Activated CD8-positive, alpha-beta memory T cell treated with anti-CD3 and anti-CD28 coated beads for 1 hour (primary cell): ENCODE data around the gene UQCR11.

Source experiments
- DNase-seq, 2 donors: peaks; one replicate each; pipeline ENCODE4 v3.0.0-alpha.2; 2020; ENCODE audit warnings: low read depth in 1 of 2; ENCODE audit errors: extremely low read depth in 1 of 2

UQCR11 gene

DNA sequence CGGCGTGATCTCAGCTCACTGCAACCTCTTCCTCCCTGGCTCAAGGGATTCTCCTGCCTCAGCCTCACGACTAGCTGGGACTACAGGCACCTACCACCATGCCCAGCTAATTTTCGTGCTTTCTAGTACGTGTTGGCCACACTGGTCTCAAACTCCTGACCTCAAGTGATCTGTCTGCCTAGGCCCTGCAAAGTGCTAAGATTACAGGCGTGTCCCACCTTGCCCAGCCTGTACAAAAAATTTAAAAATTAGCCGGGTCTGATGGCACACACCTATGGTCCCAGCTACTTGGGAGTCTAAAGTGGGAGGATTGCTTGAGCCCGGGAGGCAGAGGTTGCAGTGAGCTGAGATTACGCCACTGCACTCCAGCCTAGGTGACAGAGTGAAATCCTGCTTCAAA lies 32.5 kb downstream of the UQCR11 start:
- DNase-seq: no peak

- DNase-seq: no peak
Observed at GRCh38 chr19:1571358-1571757, 33.9 kb downstream of the UQCR11 start.

DNA sequence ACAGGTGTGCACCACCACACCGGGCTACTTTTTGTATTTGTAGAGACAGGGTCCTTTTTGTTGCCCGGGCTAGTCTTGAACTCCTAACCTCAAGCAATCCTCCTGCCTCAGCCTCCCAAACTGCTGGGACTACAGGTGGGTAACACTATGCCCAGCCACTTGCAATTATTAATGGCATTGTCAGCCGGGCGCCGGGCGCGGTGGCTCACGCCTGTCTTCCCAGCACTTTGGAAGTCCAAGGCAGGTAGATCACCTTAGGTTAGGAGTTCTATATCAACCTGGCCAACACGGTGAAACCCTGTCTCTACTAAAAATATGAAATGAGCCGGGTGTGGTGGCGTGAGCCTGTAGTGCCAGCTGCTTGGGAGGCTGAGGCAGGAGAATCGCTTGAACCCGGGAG lies 34.4 kb downstream of the UQCR11 start:
- no peak for DNase-seq

- DNase-seq: no peak
Observed at GRCh38 chr19:1569997-1570396, 35.3 kb downstream of the UQCR11 start.

DNA sequence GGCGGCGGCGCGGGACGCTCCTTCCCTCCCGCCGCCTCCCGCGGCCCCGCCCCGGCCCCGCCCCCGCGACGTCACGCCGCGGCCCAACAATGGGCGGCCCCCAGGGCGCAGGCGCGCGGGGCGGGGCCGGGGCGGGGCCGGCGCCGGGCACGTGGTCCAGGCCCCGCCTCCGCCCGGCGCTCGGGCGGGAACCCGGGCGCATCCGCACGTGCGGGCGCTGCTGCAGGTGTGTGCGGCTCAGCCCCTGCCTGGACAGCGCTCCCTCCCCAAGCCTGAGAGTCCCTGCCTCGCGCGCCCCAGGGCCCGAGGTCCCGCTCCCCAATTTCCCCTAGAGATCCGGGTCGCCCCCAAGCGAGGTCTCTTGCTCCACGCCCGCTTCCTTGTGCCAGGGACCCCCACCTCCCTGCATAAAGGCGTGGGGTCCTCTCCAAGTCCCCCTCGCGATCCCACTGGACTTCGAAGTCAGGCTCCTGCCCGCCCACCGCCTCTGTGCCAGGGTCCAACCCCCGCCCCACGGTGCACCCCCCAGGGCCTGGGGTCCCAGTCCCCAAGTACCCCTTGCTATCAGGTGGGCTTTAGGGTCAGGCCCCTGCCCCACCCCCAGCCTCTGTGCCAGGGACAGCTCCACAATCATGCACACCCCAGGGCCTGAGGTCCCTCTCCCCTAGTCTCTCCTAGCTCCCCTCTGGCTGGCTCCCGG lies 36.8 kb downstream of the UQCR11 start, which contains the start of gene MEX3D:
TSS of gene MEX3D (minus strand) at position 6 of the 700 bp plus-strand sequence. CDS start 267 bp downstream, outside the sequence.
- DNase-seq: peak; percentile 36 to 80

GRCh38 chr19:1567848-1568227 lies 37.4 kb downstream of the UQCR11 start:
- DNase-seq: no peak

GRCh38 chr19:1567116-1567847 lies 38.0 kb downstream of the UQCR11 start:
- DNase-seq: no peak

GRCh38 chr19:1566392-1567115 lies 38.7 kb downstream of the UQCR11 start:
- DNase-seq: no peak

- no peak for DNase-seq
Observed at GRCh38 chr19:1563251-1563650, 42.0 kb downstream of the UQCR11 start.

DNA sequence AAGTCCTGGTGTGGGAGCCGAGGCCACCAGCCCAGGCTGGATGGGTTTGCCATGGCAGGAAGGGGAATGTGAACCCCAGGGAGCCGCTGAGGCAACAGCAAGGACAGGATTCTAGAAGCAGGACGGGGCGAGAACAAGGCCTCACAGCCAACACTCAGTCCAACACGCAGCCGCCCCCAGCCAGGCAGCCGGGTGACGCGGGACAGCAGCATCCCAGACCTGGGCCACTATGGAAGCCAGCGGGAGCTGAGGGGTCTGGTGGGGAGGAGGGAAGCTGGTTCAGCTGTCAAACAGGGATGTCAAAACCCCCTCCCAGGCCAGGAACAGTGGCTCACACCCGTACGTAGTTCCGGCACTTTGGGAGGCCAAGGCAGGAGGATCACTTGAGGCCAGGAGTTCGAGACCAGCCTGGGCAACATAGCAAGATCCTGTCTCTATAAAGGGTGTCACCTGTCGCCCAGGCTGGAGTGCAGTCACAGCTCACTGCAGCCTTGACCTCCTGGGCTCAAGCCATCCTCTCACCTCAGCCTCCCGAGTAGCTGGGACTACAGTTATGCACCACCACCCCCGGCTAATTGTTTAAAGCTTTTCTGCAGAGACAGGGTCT lies 43.9 kb downstream of the UQCR11 start:
- no peak for DNase-seq

GRCh38 chr19:1560286-1560882 lies 44.9 kb downstream of the UQCR11 start:
- DNase-seq: no peak

- no peak for DNase-seq
Observed at GRCh38 chr19:1558552-1558951, 46.7 kb downstream of the UQCR11 start.

DNA sequence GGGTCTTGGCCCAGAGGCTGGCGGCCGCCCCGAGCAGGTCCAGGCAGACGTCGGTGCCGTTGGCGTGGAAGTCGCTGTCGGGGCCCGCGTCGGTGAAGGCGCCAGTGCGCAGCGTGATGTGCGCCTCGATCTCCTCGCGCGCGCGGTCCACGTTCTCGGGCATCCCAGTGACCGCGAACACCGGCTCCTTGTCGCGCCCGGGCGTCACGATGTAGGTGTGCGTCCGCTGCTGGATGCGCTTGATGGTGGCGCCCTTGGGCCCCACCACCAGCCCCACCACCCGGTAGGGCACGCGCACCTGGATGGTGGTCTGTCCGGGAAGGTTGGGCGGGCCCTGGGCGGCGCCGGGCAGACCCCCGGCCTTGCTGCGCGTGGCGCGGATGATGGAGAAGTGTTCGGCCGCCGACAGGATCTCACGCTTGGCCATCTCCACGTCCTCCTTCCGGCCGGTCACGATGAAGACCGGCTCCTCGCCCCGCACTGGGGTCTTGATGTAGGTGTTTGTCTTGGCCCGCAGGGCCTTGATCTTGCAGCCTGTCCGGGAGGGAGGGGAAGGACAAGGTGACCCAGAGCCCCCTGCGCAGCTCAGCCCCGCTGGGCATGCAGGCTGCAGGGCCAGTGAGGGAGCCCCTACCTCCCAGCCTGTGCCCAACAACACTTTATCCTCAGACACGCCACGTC lies 48.7 kb downstream of the UQCR11 start:
- DNase-seq: no peak

- no peak for DNase-seq
Observed at GRCh38 chr19:1555487-1556389, 49.5 kb downstream of the UQCR11 start.

DNA sequence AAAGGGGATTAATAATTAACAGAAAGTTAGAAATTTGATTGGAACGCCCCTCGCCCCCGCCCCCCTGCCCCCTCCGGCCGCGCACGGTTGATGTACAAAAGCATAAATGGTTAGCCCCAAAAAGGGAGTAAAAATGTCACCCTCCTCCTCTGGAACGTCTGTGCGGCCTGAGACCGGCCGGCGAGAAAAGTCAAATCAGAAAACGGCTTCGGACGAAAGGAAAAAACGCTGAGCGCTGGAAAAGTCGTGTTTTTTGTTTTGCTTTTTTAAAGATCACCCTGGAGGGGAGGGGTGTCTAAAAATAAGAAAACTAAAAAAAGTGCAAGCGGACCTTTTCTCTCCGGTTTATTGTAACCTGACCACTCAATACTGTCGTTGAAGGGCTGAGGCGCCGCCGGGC lies 50.3 kb downstream of the UQCR11 start:
- DNase-seq: no peak

DNA sequence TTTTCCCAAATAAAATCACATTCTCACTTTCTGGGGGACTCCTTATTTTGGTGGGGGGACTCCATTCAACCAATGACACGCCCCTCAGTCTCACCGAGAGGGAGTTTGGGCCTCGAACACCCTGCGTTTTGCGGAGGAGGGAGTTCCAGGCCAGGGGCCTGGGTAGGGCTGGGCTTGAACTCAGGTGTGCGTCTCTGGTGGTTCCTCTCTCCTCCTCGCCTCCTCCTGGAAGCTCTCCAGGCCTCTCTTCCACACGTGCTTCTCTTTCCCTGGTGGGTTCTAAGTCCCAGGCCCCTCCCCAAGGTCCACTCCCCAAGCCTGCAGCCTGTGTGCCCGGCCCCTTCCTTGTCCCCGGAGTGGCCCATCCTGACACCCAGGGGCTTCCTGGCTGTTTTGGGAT lies 51.8 kb downstream of the UQCR11 start:
- DNase-seq: no peak

DNA sequence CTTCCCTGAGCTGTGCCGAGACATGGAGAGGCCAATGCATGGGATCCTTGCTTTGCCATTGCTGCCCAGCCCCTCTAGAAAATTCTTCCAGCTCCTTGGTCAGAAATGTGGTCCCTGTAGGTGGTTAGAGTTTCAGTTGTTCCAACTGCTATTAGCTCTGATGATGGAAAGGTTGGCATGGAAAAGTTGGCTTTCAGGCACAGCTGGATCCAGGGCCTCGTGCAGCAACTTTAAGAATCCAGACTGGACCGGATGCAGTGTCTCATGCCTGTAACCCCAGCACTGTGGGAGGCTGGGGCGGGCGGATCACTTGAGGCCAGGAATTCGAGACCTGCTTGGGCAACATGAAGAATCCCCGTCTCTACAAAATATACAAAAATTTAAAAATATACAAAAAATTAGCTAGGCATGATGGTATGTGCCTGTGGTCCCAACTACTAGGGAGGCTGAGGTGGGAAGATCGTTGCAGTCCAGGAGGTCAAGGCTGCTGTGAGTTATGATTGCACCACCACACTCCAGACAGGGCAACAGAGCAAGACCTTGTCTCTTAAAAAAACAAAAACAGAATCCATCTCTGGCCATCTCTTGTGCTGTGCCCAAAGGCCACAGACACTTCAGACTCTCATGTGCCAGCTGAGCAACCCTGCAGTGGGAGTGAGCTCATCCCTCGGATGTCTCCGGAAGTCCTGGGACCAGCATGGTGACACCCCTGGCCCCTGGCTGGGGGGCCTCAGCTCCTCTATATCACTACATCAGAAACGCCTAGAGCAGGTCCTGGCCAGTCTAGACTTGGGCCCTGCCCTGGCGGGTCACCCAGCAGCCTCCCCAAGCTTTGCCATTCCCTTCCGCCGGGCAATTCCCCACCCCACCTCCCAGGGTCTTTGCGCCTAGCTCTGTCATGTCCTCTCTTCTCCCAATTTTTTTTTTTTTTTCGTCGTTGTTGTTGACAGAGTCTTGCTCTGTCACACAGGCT lies 53.9 kb downstream of the UQCR11 start:
- no peak for DNase-seq

DNA sequence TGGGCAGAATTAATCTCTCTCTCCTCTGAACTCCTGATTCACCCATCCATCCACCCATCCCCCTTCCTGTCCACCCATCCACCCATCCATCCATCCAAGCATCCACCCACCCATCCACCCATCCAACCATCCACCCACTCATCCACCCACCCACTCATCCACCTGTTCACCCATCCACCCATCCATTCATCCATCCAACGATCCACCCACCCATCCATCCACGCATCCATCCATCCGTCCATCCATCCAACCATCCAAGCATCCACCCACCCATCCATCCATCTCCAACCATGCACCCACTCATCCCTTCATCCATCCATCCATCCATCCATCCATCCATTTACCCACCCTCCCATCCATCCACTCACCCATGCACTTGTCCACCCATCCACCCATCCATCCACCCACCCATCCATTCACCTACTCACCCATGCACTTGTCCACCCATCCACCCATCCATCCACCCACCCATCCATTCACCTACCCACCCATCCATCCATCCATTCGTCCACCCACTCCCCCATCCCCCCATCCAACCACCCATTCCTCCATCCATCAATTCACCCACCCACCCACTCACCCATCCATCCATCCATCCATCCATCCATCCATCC lies 55.8 kb downstream of the UQCR11 start:
- no peak for DNase-seq
